Measurements from ENCODE around the gene ST6GALNAC4.

GRCh38 chr9:127858041-127858512, 58.8 kb downstream of the ST6GALNAC4 start:
- TF ChIP-seq TEAD4 (IDR thresholded peaks at IDR 0.05; ENCODE audit: borderline replicate concordance, insufficient read depth): no peak
- no peak for TF ChIP-seq TCF12 (IDR thresholded peaks at IDR 0.05)
- TF ChIP-seq CTCF (IDR thresholded peaks at IDR 0.05): no peak
- TF ChIP-seq EP300 (IDR thresholded peaks at IDR 0.05; ENCODE audit: borderline replicate concordance in 1 of 2, low read depth in 1 of 2, low read length in 1 of 2): 0 out of 4 replicates have a peak, but pooled peaks of 1 of the 2 experiments have one; percentile 30
